HG02884 (cell line): Measurements from ENCODE around the gene ATF1.
"Not testable (repeated sequence)": the region's sequence is repeated elsewhere in the genome, so short reads cannot be mapped to it uniquely, and the experiment has no call there.

Experiments
- ATAC-seq: cut with Tn5 transposase; IDR thresholded peaks from one replicate; pipeline ENCODE4 v1.9.1; 2021; ENCODE audit warnings: mild to moderate bottlenecking, moderate library complexity; ENCODE audit not compliant: unreplicated experiment

Gene ATF1

DNA sequence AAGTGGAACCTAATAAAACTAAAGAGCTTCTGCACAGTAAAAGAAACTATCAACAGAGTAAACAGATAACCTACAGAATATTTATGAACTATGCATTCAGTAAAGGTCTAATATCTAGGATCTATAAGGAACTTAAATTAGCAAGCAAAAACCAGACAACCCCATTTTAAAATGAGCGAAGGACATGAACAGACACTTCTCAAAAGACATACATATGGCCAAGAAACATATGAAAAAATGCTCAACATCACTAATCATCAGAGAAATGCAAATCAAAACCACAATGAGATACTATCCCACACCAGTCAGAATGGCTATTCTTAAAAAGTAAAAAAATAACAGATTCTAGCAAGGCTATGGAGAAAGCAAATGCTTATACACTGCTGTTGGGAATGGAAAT is 91.3 kb downstream of the ATF1 start:
- ATAC-seq: not testable (repeated sequence)

DNA sequence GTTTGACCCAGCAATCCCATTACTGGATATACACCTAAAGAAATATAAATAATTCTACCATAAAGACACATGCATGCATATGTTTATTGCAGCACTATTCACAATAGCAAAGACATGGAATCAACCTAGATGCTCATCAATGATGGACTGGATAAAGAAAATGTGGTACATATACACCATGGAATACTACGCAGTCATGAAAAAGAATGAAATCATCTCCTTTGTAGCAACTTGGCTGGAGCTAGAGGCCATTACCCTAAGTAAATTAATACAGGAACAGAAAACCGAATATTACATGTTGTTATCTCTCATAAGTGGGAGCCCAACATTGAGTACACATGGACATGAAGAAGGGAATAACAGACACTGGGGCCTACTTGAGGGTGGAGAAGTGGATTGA is 91.8 kb downstream of the ATF1 start:
- not testable (repeated sequence) for ATAC-seq

DNA sequence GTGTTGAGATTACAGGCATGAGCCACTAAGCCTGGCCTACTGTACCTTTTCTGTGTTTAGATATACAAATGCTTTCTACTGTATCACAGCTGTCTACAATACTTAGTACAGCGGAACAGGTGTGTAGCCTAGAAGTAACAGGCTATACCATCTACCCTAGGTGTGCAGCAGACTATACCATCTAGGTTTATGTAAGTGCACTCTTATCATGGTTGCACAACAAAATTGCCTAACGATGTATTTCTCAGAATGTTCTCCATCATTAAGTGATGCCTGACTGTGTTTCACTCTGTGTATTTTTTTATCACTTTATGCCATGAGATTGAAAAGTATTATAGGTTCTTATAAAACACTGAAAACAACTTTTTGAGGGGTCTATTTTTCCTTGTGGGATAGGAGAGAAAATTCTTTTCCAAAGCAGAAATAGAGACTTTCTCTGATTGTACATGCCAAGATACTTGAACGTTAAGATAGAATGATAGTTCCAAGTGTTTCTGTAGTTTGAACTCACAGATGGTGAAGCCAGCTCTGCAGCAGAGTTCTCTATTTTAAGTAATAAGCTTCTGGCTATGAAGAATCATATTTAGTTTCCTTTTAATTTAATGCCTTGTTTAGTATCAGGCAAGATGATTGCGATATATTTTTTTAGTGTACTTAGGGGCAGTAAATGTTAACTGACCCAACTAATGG is 95.9 kb downstream of the ATF1 start:
- ATAC-seq: no peak

DNA sequence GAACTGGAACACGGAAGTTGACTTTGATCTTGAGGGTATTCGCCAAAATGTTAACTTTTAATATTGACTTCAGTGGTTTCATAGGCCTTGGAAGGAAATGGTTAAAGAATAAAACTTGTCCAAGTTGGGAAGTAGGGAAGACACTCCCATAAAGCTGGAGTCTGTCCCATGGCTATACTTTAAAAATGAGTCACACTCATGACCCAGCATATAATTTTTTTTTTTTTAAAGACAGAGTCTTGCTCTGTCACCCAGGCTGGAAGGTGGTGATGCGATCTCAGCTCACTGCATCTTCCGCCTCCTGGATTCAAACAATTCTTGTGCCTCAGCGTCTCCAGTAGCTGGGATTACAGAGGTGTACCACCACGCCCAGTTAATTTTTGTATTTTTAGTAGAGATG is 98.4 kb downstream of the ATF1 start:
- ATAC-seq: no peak

DNA sequence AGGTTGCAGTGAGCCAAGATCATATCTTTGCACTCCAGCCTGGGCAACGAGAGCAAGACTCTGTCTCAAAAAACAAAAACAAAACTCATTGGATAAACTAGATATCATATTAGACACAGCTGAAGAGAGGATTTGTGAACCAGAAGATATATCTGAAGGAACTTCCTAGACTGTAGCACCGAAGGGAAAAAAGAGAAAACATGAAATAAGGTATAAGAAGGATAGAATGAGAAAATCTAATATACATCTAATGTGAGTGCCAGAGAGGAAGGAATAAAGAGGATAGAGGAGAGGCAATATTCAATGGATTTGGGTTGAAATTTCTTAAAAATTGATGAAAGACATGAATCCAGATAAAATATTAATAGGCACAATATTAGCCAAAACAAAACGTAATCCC is 101.4 kb downstream of the ATF1 start:
- ATAC-seq: no peak

DNA sequence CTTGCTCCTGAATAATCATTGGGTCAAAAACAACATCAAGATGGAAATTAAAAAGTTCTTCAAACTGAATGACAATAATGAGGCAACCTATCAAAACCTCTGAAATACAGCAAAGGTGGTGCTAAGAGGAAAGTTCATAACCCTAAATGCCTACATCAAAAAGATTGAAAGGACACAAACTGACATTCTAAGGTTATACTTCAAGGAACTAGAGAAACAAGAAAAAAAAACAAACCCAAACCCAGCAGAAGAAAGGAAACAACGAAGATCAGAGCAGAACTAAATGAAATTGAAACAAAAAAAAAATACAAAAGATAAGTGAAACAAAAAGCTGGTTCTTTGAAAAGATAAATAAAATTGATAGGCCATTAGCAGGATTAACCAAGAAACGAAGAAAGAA is 105.0 kb downstream of the ATF1 start:
- ATAC-seq: not testable (repeated sequence)
